Fibroblast of the conjunctiva (primary cell): ENCODE results near the gene METRN.
A peak's percentile ranks its signal among the peaks of the same experiment; 100 is the strongest.
"Not testable (repeated sequence)": the region's sequence is repeated elsewhere in the genome, so short reads cannot be mapped to it uniquely, and the experiment has no call there.

Source experiments
- DNase-seq: peaks from one replicate; pipeline ENCODE4 v3.0.0-alpha.2; 2010; ENCODE audit warnings: low read depth

METRN gene

DNA sequence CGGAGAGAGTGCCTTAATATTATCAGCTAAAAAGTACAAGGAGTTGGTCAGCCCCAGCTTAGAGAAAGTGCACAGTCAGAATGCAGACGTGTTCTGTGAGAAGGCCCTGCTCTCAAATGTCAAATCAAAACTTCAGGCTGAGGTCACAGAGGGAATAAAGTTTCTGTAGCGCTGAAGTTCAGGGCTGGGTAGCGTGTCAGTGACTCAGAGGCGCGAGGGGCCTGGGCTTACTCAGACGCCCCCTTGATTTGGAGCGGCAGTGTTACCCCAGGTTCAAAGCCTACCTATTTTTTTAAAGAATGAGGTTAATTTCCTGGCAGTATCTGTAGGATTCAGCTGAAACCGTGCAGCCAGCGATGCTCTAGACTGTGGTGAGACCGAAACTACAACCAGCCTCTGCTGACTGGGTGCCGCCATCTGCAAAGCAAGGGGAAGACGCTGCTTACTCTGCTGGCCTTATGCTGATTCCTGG lies 21.1 kb downstream of the METRN start:
- no peak for DNase-seq

DNA sequence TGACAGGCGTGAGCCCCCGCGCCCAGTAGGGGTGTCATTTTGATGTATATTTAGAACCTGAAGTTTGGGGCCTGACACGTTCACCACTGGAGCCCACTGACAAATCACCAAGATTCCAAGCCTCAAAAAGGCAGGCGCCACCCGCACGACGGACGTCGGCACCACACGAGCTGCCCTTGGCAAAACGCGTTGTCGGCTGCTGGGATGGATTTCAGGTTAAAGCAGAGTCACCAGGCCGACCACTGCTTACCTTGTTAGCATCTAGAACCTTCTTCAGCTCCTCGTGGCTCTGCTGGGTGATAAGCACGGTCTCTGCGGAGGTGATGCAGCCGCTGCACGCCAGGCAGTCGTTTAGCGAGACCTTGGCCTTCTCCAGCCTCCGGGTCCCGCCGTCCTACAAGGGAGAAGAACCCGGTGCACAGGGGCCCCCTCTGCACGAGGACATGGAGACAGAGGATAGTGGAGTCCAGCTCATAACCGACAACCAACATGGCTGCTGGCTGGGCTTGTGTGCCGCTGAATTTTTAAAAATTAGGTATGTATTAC lies 22.1 kb downstream of the METRN start:
- no peak for DNase-seq

DNA sequence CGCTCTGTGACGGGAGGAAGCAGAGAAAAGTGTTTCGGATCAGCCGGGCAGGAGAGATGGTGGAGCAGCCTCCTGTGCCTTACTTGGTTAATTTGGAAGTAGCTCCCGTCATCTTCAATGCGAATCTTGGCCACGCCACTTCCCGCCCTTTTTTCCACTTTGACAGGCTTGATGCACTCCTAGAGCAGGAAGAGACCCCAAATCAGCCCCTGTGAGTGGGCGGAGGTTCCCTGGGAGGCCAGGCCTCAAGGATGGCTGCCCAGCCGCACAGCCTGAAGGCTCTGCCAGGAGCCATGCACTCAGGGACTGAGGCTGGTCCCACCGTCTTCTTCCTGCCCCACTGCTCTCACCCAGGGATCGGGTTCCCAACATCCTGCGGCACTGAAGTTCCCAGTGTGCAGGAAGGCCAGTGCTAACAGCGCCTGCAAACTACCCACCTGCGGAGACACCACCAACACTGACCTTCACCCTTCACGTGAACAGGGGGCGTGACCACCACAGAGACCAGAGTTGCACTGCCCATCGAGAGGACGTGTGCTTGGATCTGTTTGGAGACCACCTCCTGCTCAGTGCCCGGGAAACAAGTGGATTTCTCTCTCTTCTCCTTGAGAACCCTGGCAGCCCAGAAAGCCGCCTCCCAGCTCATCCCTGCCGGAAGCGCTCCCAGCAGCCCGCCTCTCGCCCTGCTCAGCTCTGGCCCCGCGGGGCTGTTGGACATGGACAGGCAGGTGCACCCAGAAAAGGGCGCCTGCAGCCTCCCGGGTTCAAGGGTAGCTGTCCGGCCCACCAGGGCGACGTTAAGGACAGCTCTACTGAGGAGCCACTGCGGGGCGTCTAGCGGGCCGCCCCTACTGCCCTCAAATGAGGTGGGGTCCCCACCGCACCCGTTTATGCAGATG lies 24.9 kb downstream of the METRN start:
- DNase-seq, result no peak

DNA sequence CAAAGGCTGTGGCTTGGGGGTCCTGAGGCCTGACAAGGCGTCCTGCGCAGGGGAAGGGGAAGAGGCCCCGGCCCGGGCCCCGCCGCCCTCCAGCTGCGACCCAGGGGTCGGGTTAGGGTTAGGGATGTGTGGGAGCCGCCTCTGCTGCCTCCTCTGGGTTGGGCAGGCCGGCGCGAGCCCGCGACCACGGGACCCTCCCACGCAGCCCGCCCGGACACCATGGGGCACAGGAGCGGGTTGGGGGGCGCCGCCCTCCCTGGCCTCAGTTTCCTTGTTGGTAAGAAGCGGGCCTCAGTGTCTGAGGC lies 25.5 kb downstream of the METRN start:
- no peak for DNase-seq

DNA sequence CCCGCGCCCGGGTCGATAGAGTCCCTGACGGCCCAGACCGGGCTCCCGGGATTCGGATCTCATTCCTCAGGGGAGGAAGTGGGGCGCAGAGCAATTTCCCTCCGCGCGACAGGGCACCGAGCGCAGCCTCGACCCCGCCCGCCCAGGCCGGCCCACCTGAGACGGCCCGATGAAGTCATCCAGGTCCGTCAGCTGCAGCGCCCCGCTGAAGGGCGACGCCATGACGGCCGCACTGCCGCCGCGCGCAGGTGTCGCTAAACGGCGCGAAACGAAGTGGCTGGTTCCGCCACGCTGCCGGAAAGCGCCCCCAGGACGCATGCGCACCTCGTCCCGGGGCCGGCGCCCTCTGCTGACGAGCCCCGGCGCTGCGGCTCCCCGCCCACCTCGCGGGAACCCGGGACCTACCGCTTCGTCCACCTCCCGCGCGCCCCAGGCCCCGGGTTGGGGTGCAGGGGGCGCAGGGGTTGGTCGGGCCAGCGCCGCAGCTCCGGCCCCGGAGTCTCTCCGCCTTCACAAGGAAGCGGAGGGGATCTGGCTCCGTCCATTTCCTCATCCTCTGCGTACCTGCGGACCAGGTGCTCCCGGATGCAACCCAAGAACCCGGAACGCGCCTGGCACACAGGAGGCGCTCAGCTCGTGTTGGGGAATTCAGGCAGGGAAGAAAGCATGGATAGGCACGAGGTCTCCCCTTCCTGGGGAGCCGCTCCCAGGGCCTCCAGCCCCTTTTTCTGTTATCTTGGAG lies 26.0 kb downstream of the METRN start, which contains the start of gene CIAO3:
TSS of gene CIAO3 (minus strand) at position 234 of the 742 bp plus-strand sequence. CDS start at position 222, 12 bp downstream.
- DNase-seq, result peak; percentile 72

DNA sequence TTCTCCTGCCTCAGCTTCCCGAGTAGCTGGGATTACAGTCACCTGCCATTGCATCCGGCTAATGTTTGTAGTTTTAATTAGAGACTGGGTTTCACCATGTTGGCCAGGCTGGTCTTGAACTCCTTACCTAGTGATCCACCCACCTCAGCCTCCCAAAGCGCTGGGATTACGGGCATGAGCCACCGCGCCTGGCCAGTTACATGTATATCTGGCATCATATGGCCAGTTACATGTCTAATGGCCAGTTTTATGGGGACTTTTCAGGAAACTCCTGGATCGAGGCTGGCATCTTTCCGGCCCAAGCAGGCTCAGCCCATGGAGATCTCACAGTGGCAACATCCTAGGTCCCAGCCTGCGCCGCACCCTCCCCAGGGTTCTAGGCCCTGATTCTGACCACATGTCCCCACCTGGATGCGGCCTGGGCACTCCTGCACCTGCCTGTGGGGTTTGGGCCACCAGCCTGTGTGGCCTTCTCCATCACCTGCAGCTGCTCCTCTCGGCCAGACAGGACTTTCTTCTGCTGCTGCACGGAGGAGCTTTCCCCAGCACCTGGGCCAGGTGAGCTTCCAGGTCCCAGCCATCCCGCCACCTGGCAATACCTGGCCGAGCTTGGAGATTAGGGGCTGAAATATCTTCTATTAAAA lies 27.2 kb downstream of the METRN start:
- no peak for DNase-seq

DNA sequence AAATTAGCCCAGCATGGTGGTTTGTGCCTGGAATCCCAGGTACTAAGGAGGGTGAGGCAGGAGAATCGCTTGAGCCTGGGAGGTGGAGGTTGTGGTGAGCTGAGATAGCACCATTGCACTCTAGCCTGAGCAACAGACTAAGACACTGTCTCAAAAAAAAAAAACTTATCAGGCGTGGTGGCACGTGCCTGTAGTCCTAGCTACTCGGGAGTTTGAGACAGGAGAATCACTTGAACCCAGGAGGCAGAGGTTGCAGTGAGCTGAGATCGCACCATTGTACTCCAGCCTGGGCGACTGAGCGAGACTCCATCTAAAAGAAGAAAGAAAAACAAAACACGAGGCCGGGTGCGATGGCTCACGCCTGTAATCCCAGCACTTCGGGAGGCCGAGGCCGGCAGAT lies 28.0 kb downstream of the METRN start:
- DNase-seq, result not testable (repeated sequence)

DNA sequence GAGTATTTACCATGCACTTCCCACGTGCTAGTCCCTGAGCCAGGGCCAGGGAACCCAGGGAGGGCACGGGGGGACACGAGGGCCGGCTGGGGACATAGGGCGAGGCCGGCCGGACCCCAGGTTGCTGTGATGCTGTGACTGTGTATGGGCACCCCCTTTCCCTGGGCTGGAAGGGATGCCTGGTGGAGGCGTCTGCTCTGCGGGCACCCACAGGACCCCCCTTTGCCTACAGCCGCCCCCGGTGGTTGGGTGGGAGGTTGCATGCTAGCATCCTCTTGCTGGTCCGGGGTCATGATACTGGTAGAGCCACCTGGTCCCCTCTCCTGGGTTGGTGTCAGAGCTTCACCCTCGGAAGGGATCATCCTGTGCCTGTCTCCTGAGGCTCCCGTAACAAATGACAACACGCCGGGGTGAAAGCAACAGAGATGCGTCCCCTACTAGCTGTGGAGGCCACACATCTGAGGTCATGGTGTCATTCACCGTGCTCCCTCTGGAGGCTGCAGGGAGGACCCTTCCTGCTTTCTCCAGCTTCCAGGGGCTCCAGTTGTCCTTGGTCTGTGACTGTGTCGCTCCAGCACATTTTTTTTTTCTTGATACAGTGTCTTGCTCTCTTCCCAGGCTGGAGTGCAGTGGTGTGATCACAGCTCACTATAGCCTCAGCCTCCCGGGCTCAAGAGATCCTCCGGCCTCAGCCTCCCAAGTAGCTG lies 29.0 kb downstream of the METRN start:
- DNase-seq, result no peak

DNA sequence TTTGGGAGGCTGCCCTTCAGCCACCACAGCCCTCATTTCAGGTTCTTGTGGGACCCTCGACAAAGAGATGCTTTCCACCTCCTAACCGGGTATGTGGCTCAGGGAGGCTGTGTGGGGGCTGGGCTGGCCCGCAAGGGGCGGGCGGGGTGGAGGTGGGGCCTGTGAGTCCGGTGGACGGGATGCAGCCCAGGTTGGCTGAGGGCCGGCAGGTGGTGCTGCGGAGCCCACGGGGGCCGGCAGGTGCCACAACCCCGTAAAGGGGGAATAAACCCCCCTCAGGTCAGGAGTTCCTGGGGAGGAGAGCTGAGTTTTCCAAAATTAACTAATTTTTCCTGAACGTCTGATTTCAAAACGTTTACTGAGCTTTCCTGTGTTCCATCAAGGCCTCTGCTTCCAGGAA lies 30.8 kb downstream of the METRN start:
- DNase-seq, result no peak

DNA sequence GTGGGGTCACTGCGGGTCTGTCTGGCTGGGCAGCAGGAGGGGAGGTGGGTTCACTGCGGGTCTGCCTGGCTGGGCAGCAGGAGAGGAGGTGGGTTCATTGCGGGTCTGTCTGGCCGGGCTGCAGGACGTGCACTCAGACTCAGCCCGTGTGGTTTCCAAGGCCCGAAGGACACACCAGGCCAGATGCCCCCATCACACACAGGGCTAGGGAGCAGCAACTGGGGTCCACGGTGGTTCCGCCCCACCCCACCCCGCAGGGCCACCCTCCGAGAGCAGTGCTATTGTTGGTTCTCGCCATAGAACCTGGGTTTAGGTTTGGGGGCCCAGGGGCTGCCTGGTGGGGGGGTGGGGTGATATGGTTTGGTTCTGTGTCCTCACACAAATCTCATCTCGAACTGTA lies 31.7 kb downstream of the METRN start:
- no peak for DNase-seq

DNA sequence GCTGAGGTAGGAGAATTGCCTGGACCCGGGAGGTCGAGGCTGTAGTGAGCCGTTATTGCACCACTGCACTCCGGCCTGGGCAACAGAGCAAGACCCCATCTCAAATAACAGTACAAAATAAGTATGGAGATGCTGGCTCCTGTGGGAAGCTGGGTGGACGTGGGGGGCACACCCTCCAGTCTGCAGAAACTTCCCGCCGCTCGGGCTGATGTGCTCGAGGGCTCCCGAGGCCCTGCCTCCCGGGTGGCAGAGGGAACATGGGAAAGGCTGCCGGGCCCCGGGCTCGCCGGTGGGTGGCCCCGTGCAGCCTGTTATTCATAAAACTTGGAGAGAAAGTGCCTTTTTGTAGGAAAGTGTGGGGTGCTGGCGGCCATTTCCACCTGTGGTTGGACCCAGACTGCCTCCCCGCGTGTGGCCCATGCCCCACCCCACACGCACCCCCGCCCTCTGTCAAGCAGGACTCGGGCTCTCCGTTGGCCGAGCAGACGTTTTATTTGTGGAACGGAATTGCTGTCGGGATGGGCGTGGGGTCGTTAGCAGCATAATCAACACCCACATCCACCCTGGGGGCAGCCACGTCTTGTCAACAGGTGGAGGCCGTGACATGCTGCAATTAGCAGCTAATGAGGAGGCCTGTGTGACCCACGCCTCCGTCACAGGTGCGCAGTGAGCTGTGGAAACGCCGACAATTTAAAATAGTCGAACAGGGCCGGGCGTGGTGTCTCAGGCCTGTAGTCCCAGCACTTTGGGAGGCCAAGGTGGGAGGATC lies 33.2 kb downstream of the METRN start:
- DNase-seq, result no peak

DNA sequence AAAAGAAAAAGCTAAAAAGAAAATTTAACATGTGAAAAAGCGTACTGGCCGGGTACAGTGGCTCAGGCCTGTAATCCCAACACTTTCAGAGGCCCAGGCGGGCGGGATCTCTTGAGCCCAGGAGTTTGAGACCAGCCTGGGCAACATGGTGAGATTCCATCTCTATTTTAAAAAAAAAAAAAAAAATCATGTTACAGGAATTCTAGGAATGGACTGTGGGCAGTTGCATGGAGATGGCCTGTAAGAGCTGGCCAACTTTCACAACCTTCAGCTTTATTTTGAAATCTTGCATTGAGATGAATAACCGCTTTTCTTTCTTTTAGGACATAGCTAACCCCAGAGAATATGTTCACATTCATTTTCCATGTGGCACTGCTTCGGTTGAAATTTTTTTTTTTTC lies 34.1 kb downstream of the METRN start:
- DNase-seq, result no peak

DNA sequence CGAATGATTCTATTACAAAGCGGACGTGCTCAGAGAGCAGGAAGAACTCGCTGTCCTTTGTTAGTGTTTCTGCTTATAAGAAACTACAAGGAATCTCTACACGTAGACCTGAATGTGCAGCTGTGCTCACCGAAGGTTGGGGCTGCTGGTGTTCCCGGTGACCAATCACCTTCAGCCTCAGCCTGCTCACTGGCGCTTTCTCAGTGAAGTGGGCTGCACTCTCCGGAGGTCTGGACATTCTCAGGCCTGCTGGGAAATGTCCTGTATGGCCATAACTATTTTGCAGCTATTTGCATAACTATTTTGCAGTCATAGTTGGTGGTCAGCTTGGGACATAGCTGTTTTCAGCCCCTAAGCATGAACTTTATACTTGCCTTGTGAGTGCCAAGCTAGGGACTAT lies 35.6 kb downstream of the METRN start:
- no peak for DNase-seq

DNA sequence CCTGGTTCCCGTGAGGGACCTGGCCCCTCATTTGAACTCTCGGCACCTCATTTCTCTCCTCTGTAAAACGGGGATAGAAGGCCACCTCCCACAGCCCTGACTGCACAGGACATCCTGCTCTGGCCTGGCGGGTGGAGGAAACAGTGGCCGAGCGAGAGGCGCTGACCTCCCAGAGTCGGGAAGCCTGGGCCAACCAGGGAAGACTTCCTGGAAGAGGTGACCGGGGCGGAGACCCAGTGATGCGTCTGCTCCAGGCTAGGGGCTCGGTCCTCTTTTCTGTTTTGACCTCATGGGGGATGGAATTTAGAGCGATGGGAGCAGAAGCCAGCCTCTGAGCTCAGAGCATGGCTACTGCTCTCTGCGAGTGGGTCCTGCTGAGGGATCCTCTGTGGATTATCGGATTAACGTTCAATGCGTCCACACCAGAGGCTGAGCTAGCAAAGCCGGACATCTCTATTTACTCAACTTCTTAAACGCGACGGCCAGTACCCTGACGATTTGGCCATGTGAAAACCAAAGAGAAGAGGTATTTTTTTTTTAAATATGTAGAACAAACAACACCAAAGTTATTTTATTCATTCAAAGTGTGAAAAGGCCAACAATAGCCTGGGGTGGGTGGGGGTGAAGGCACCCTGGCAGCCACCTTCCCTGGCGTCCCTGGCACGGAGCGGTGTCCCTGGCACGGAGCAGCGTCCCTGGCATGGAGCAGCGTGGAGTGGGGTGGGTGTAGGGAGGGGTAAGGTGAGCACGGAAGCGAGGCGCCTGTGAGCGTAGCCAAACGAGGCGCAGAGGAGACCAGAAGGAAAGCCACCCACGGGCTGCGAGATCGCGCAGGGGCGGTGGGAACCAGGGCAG lies 36.5 kb downstream of the METRN start:
- DNase-seq, result no peak

DNA sequence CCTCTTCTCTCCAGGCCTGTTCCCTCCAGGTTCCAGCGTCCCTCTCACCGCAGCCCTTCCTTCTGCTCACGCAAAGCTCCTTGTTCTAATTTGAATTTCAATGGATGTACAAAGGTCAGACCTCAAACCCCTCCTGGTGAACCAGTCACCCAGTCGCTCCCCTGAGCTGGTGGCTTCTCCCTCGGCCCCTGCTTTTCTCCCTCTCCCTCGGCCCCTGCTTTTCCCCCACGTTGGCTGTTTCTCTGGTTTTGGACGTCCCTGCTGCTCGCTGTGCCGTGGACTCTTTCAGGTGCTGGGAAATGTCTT lies 37.0 kb downstream of the METRN start:
- DNase-seq, result no peak

DNA sequence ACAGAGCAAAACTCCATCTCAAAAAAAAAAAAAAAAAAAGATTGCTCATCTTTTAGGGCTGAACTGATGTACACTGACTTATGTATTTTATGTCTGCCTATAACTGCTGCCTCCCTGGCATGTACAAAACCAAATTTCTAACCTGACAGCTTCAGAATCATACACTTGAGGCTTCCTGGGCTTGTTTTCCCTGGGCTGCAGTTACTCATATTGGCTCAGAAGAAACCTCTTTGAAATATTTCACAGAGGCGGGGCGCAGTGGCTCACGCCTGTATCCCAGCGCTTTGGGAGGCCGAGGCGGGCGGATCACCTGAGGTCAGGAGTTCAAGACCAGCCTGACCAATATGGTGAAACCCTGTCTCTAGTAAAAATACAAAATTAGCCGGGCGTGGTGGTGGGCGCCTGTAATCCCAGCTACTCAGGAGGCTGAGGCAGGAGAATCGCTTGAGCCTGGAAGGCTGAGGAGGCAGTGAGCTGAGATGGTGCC lies 39.2 kb downstream of the METRN start:
- DNase-seq, result not testable (repeated sequence)

DNA sequence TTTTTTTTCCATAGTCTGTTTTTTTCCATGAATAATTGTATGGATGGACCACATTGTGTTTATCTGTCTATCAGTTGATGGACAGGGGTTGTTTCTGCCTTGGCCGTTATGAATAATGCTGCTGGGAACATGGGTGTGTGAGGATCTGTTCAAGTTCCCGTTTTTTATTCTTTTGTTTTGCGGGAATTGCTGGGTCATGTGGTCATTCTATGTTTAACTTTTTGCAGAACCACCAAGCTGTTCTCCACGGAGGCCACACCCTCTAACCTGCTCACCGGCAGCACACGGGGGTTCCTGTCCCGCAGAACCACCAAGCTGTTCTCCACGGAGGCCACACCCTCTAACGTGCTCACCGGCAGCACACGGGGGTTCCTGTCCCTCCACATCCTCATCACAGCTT lies 39.7 kb downstream of the METRN start:
- no peak for DNase-seq

DNA sequence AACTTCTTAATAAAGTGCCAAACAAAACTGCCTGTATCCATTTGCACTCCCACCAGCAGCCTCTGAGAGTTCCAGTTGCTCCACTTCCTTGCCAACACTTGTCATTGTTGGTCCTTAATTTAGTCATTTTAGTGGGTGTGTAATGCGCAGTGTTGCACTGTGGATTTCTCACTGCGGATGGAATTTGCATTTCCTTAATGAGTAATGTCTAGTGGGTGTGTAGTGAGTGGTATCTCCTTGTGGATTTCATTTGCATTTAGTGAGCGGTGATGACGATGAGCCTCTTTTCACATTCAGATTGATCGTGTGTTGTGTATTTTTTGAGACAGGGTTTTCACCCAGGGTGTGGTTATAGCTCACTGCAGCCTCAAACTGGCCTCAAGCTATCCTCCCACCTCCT lies 41.5 kb downstream of the METRN start:
- no peak for DNase-seq

DNA sequence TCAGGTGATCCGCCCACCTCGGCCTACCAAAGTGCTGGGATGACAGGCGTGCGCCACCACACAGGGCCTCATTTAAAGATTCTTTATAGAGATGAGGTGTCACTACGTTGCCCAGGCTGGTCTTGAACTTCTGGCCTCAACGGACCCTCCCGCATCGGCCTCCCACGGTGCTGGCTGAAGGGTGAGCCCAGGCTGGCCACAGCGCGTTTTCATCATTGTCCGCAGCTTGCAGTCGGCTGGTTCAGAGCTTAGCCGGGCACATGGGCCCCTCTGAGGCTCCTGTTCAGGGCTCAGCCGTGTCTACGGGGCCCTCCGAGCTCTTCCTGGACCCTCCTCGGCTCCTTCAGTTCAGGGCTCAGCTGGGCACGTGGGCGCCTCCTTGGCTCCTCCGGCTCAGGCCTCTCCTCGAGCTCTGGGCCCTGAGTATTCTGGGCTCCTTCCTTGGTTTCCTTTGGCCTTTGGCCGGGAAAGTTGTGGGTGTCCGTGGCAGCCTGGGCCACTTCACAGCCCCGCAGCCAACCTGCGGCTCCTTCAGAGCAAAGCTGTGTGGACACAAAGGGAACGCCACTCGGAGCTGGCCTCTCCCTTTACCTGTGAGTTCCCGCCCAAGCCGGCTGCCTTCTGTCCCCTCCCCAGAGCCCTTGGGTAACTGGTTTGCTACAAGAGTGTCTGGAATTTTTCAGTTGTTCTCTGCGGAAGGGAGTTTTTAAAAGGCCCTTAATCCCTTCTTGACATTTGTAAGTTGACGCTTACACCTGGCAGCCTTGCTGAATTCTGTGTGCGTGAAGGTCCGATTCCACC lies 44.4 kb downstream of the METRN start:
- DNase-seq, result no peak
